B cell (primary cell): ENCODE data around the gene SERPINC1. TPM values are rescaled to one million over a fixed set of nuclear protein-coding genes. Genes with fewer than 3 reads are reported as not detected.

Experiments used
- ATAC-seq: fragments of 200-7000 bp; cut with Tn5 transposase; one replicate; pipeline ENCODE4 v1.10.0; 2021; ENCODE audit warnings: low read depth, mild to moderate bottlenecking, moderate number of reproducible peaks, moderate library complexity
- CTCF ChIA-PET: fragments of 350-600 bp; sonication (Branson Sonifier 250); formaldehyde crosslinking; loops from one replicate; lab custom pipeline; 2021; ENCODE audit warnings: antibody characterized with exemption, inconsistent platforms; lab: Charles Lee
- POLR2A ChIA-PET: fragments of 350-600 bp; sonication (Branson Sonifier 250); formaldehyde crosslinking; loops from one replicate; lab custom pipeline; 2021; ENCODE audit warnings: antibody characterized with exemption; lab: Charles Lee
- DNase-seq: peaks from one replicate; pipeline ENCODE4 v3.0.0; 2013
- H2AFZ ChIP-seq: 2 replicates; pipeline ENCODE4 v1.6.1; 2012; ENCODE audit warnings: mild to moderate bottlenecking, low read depth, low read length; ENCODE audit not compliant: insufficient read depth, poor library complexity, severe bottlenecking
- H3K27ac ChIP-seq, 2 donors: 1 replicate in 1 of 2; 2 replicates in 1 of 2; pipeline ENCODE4 v1.5.1; 2012 to 2013; ENCODE audit warnings: low read length in 2 of 2, mild to moderate bottlenecking in 2 of 2, moderate library complexity in 1 of 2
- H3K27me3 ChIP-seq, 4 experiments: fragments of 200-600 bp in 1 of 4; sonication (generic) in 1 of 4; replicated peaks in 1 of 4; 1 replicate in 2 of 4; 2 replicates in 2 of 4; pipeline versions ENCODE4 v1.6.1 to v1.7.0; 2013 to 2016; ENCODE audit warnings: low read length in 3 of 4, mild to moderate bottlenecking in 2 of 4, mixed read lengths in 1 of 4, moderate library complexity in 1 of 4; ENCODE audit not compliant: insufficient read depth in 4 of 4, control insufficient read depth in 3 of 4; ENCODE audit errors: control extremely low read depth in 1 of 4
- H3K36me3 ChIP-seq, 2 experiments: replicated peaks in 1 of 2; 1 replicate in 1 of 2; 2 replicates in 1 of 2; pipeline versions ENCODE4 v1.6.1 to v1.7.1; 2013; ENCODE audit warnings: low read length in 1 of 2; ENCODE audit not compliant: insufficient read depth in 2 of 2, control insufficient read depth in 1 of 2; ENCODE audit errors: control extremely low read depth in 1 of 2, extremely low read depth in 1 of 2
- H3K4me1 ChIP-seq, 2 donors: fragments of 200-600 bp in 1 of 2; sonication (generic) in 1 of 2; 1 replicate in 1 of 2; 2 replicates in 1 of 2; pipeline versions ENCODE4 v1.5.1 to v1.6.1; 2013 to 2017; ENCODE audit warnings: low read length in 2 of 2; ENCODE audit not compliant: control insufficient read depth in 2 of 2, insufficient read depth in 2 of 2
- H3K4me2 ChIP-seq: replicated peaks from 2 replicates; pipeline ENCODE3; 2012; ENCODE audit warnings: mild to moderate bottlenecking, low read depth, low read length; ENCODE audit not compliant: poor library complexity, severe bottlenecking
- H3K4me3 ChIP-seq, 5 experiments: fragments of 200-600 bp in 1 of 5; sonication (generic) in 1 of 5; 1 replicate in 3 of 5; 2 replicates in 2 of 5; pipeline versions ENCODE4 v1.5.1 to v1.7.0; 2011 to 2016; ENCODE audit warnings: low read length in 4 of 5, mild to moderate bottlenecking in 4 of 5, low read depth in 2 of 5, control low read depth in 1 of 5, moderate library complexity in 1 of 5; ENCODE audit not compliant: insufficient read depth in 1 of 5; ENCODE audit errors: control extremely low read depth in 1 of 5, extremely low read depth in 1 of 5
- H3K79me2 ChIP-seq: fragments of 200-600 bp; sonication (generic); one replicate; pipeline ENCODE4 v1.6.0; 2016; ENCODE audit warnings: low read length; ENCODE audit not compliant: control insufficient read depth, insufficient read depth
- H3K9ac ChIP-seq: fragments of 200-600 bp; sonication (generic); 2 replicates; pipeline ENCODE4 v1.6.1; 2017; ENCODE audit warnings: mild to moderate bottlenecking, low read length, moderate library complexity
- H3K9me3 ChIP-seq, 3 donors: one replicate each; pipeline versions ENCODE4 v1.6.1 to v1.7.1; 2013; ENCODE audit warnings: low read length in 2 of 3; ENCODE audit not compliant: control insufficient read depth in 2 of 3, insufficient read depth in 1 of 3; ENCODE audit errors: control extremely low read depth in 1 of 3
- H4K20me1 ChIP-seq: 2 replicates; pipeline ENCODE4 v1.6.0; 2012; ENCODE audit warnings: mild to moderate bottlenecking, low read length; ENCODE audit not compliant: insufficient read depth, control insufficient read depth, poor library complexity, severe bottlenecking
- H3K27ac Mint-ChIP-seq: one replicate; pipeline ENCODE4 v1.8.0; 2021; ENCODE audit warnings: mixed read lengths
- H3K27me3 Mint-ChIP-seq: one replicate; pipeline ENCODE4 v1.8.0; 2021; ENCODE audit warnings: mixed read lengths
- H3K4me1 Mint-ChIP-seq: one replicate; pipeline ENCODE4 v1.8.0; 2021; ENCODE audit warnings: mixed read lengths
- H3K4me3 Mint-ChIP-seq: one replicate; pipeline ENCODE4 v1.8.0; 2021; ENCODE audit warnings: mixed read lengths
- H3K9me3 Mint-ChIP-seq: one replicate; pipeline ENCODE4 v1.8.0; 2022; ENCODE audit warnings: mixed read lengths; ENCODE audit not compliant: insufficient read depth
- CTCF ChIP-seq: fragments of 200-600 bp; IDR thresholded peaks from one replicate; pipeline ENCODE4 v1.8.0; 2022; ENCODE audit warnings: antibody characterized with exemption, mild to moderate bottlenecking
- EZH2 ChIP-seq: IDR thresholded peaks from 2 replicates; pipeline ENCODE4 v1.6.1; 2012; ENCODE audit warnings: borderline replicate concordance, low read depth, mild to moderate bottlenecking, moderate library complexity, low read length; ENCODE audit not compliant: insufficient read depth, poor library complexity, severe bottlenecking
- WGBS: methylation state at CpG from one replicate; pipeline ENCODE4 v1.1.5; 2013; ENCODE audit warnings: missing lambda C conversion rate; ENCODE audit not compliant: insufficient coverage; 5-methylcytosine and 5-hydroxymethylcytosine counted together
- intact Hi-C: fragments of 100-400 bp; cut with micrococcal nuclease; formaldehyde crosslinking; loops from one replicate; pipeline ENCODE4 v1.10.0; 2022
- polyA plus RNA-seq: library from polyadenylated mRNA; depleted of rRNA; stranded (reverse); fragments of >200 nt; gene quantifications from 2 replicates; pipeline ENCODE4 v1.2.3, GENCODE V29; 2012
- total RNA-seq, 2 donors: library from RNA; stranded (reverse); fragments of 120-200 nt in 1 of 2; gene quantifications; 1 replicate in 1 of 2; 2 replicates in 1 of 2; pipeline versions ENCODE4 v1.2.3 to v1.2.4, GENCODE V29; 2013 to 2022

The SERPINC1 gene
- total and polyA plus RNA-seq, 2 donors (not counting 1 experiment from before 2014, with no cell fraction given): 0.12 TPM; not detected in 1

DNA sequence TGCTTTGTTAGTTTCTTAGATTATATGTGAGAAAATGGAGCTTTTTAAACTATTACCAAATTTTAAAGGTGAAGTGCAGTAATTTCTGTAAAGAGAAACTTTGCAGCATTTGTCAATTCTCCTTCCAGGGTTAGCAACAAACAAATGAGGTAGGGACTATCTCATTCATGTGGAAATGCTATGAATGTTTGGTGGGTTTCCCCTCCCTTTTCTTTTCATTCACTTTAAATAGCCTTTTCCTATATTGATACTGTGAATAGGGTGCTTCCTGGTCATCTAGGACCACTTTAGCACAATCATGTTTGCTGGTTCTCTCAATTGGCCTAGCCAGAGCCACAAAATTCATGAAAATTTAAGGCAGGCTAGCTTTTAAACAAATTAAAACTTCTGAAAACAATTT lies 28.4 kb downstream of the SERPINC1 start:
- ATAC-seq (no peak), DNase-seq (no peak)
- no peak overlapping the region for H3K27ac Mint-ChIP-seq
- Histone ChIP-seq H3K9me3 (no peaks in the 10 kb centered on the region), H3K4me2 (no peak overlapping the region), H2AFZ (no peak overlapping the region), H3K4me3 (no peak overlapping the region), H3K9ac (no peak overlapping the region), H3K27me3 (no peaks in the 10 kb centered on the region), H3K36me3 (peaks cover 2 to 26% of the 10 kb centered on the region in 2 experiments), H4K20me1 (peaks cover 6% of the 10 kb centered on the region), H3K27ac (no peak overlapping the region), H3K4me1 (no peaks in the 10 kb centered on the region), H3K79me2 (peaks cover 37% of the 10 kb centered on the region)
- TF ChIP-seq EZH2 (no peak), CTCF (no peak)
- POLR2A ChIA-PET: no interaction called here
- CTCF ChIA-PET: interaction anchor here (0.6 kb wide), 1 partner anchor 1152 kb away, joined by 3 read pairs; no protein-coding TSS in a partner anchor
- H3K9me3 Mint-ChIP-seq: no peaks in the 10 kb centered on the region
- H3K27me3 Mint-ChIP-seq: no peaks in the 10 kb centered on the region
- H3K4me3 Mint-ChIP-seq: no peak overlapping the region
- no peaks in the 10 kb centered on the region for H3K4me1 Mint-ChIP-seq
- intact Hi-C loops: no loop called here

DNA sequence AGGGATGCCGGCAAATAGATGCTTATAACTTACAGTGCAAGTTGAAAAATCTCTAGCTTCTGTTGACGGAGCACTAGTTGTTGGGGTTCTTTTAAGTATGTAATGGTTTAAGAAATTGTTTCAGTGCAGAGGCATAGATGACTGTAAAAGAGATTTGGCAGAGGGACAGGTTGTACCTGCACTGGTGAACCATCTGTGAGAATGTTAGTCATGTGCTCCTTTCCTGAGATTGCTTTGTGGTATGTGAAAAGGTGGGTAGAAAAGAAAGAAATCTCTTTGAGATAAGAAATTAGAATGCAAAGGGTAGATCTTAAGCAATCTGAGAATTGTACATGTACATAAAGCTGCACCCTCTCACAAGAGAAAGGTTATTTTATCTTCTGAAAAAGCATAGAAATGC lies 29.5 kb downstream of the SERPINC1 start:
- ATAC-seq (no peak), DNase-seq (no peak)
- Histone ChIP-seq H3K4me1 (no peaks in the 10 kb centered on the region), H3K4me2 (no peak overlapping the region), H3K36me3 (peaks cover 2 to 27% of the 10 kb centered on the region in 2 experiments), H3K27me3 (no peaks in the 10 kb centered on the region), H3K9me3 (no peaks in the 10 kb centered on the region), H4K20me1 (peaks cover 6% of the 10 kb centered on the region), H3K79me2 (peaks cover 31% of the 10 kb centered on the region), H3K9ac (no peak overlapping the region), H3K4me3 (no peak overlapping the region), H2AFZ (no peak overlapping the region), H3K27ac (no peak overlapping the region)
- Mint-ChIP-seq H3K9me3 (no peaks in the 10 kb centered on the region), H3K4me1 (no peaks in the 10 kb centered on the region), H3K27me3 (no peaks in the 10 kb centered on the region), H3K27ac (no peak overlapping the region), H3K4me3 (no peak overlapping the region)
- intact Hi-C loops: no loop called here
- no peak for TF ChIP-seq CTCF
- no peak for TF ChIP-seq EZH2
- WGBS: 96% methylated on average over 2 of the region's 2 CpGs
- ChIA-PET CTCF (interaction anchor here (0.6 kb wide), 1 partner anchor 212 kb away, joined by 3 read pairs; no protein-coding TSS in a partner anchor), POLR2A (no interaction called here)
